Activated CD8-positive, alpha-beta memory T cell treated with anti-CD3 and anti-CD28 coated beads, Interleukin-2, amount 10 ng/mL, durations not matched to agents 7 days and 5 days (primary cell): ENCODE results near the gene SHPK. TPM values are rescaled to one million over a fixed set of nuclear protein-coding genes. Genes with fewer than 3 reads are reported as not detected.
A peak's percentile ranks its signal among the peaks of the same experiment; 100 is the strongest.

Experiments
- ATAC-seq: fragments of 150-1000 bp; cut with Tn5 transposase; one replicate; pipeline ENCODE4 v1.10.0; 2021; ENCODE audit warnings: moderate library complexity
- CTCF ChIA-PET: fragments of 350-600 bp; sonication (Branson Sonifier 250); formaldehyde crosslinking; loops from one replicate; lab custom pipeline; 2021; ENCODE audit warnings: antibody characterized with exemption; lab: Charles Lee
- DNase-seq: peaks from one replicate; pipeline ENCODE4 v3.0.0-alpha.2; 2020
- H3K27ac Mint-ChIP-seq: one replicate; pipeline ENCODE4 v1.8.0; 2021; ENCODE audit warnings: mild to moderate bottlenecking, mixed read lengths
- H3K27me3 Mint-ChIP-seq: one replicate; pipeline ENCODE4 v1.8.0; 2021; ENCODE audit warnings: mixed read lengths
- H3K36me3 Mint-ChIP-seq: one replicate; pipeline ENCODE4 v1.8.0; 2021; ENCODE audit warnings: mild to moderate bottlenecking, mixed read lengths
- H3K4me1 Mint-ChIP-seq: one replicate; pipeline ENCODE4 v1.8.0; 2021; ENCODE audit warnings: mixed read lengths
- H3K4me3 Mint-ChIP-seq: one replicate; pipeline ENCODE4 v1.8.0; 2021; ENCODE audit warnings: mild to moderate bottlenecking, moderate library complexity, mixed read lengths
- H3K9me3 Mint-ChIP-seq: one replicate; pipeline ENCODE4 v1.8.0; 2022; ENCODE audit warnings: low read depth, mixed read lengths
- total RNA-seq, 2 experiments: library from RNA; stranded (reverse); gene quantifications; one replicate each; pipeline ENCODE4 v1.2.3, GENCODE V29; 2021

Gene SHPK
- total RNA-seq, 2 experiments from 2014 or later, result 13.4 to 13.9 TPM

DNA sequence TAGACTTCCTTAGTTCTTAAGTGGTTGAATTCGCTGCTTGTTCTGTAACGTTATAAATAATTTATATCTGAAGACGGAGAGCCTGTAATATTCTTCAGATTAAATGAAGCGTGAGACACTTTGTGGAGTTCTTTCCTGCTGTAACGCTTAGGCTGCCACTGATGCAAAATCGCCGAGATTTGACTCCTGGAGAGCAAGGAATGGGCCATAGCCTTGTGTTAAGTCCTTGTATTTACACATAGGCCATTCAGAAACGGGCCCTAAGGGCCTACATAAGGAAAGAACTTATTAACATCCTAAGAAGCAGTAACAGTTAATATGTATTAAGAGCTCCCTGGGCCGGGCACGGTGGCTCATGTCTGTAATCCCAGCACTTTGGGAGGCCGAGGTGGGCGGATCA is 33.5 kb upstream of the SHPK start:
- no peak for ATAC-seq
- peaks cover 24% of the 10 kb centered on the region for H3K4me1 Mint-ChIP-seq
- no peak for DNase-seq
- H3K27ac Mint-ChIP-seq, result peak overlapping the region; percentile 91
- H3K9me3 Mint-ChIP-seq, result no peaks in the 10 kb centered on the region
- CTCF ChIA-PET, result interaction anchor here (0.9 kb wide), 1 partner anchor 54 kb away, joined by 3 read pairs; the partner anchor contains the start of gene HASPIN
- peaks cover 6% of the 10 kb centered on the region for H3K36me3 Mint-ChIP-seq
- no peaks in the 10 kb centered on the region for H3K27me3 Mint-ChIP-seq
- peak overlapping the region; percentile 95 for H3K4me3 Mint-ChIP-seq

DNA sequence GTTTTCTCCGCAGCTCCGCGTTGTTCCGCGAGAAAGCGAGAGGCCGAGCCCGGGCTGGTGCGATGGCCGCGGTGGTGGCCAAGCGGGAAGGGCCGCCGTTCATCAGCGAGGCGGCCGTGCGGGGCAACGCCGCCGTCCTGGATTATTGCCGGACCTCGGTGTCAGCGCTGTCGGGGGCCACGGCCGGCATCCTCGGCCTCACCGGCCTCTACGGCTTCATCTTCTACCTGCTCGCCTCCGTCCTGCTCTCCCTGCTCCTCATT is 33.0 kb upstream of the SHPK start:
- Mint-ChIP-seq H3K27me3 (no peaks in the 10 kb centered on the region), H3K27ac (peak overlapping the region; percentile 91), H3K36me3 (peaks cover 6% of the 10 kb centered on the region), H3K4me3 (peak overlapping the region; percentile 95), H3K9me3 (no peaks in the 10 kb centered on the region), H3K4me1 (peaks cover 24% of the 10 kb centered on the region)
- DNase-seq (no peak), ATAC-seq (no peak)
- CTCF ChIA-PET, result no interaction called here

DNA sequence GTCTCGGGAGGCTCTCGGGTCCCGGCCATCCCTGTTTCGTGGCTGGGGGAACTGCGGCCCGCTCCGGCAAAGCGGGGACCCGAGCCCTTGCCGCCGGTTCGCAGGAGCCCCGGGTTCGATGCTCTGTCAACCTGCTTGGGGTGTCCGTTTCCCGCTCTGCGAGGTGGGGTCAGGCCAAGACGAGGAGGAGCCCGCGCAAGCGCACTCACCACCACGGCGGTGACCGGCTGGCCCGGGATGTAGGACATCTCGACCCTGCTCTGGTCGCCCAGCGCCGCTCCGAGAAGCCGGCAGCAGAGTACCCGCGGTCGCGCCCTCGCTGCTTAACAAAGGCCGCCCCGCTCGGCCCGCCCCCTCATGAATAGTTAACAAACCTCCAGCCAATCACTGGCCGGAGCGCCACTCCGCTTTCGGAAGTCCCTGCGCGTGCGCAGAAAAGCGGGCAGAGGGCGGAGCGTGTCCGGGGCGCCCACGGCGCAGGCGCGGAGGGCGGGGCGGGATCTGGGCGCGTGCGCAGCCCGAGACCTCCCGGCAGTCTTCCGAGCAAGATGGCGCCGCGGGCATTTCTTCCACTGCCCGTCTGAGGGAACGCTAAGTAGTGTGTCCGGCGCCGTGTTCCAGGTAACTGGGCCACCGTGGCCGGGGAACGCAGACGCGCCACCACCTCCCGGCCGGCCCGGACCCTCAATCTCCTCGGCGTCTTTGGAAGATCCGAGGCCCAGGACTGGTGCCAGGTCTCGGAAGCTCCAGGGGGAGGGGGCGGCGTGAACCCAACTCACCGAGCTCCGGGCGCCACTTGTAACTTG is 32.4 kb upstream of the SHPK start, which contains the start of the genes EMC6 and TAX1BP3:
Gene EMC6 (plus strand): TSS at position 534 of the 806 bp plus-strand sequence. CDS start 335 bp downstream, outside the sequence.
Gene TAX1BP3 (minus strand): TSS at position 300 of the 806 bp plus-strand sequence. CDS start 52 bp downstream, at position 248.
- Mint-ChIP-seq H3K36me3 (peaks cover 6% of the 10 kb centered on the region), H3K4me3 (peak within 1 kb of the TSS; percentile 95), H3K27me3 (no peaks in the 10 kb centered on the region), H3K9me3 (no peaks in the 10 kb centered on the region), H3K4me1 (peaks cover 24% of the 10 kb centered on the region), H3K27ac (peak within 1 kb of the TSS; percentile 91)
- DNase-seq, result peak; percentile 99
- CTCF ChIA-PET, result no interaction called here
- ATAC-seq, result peak; percentile 96

DNA sequence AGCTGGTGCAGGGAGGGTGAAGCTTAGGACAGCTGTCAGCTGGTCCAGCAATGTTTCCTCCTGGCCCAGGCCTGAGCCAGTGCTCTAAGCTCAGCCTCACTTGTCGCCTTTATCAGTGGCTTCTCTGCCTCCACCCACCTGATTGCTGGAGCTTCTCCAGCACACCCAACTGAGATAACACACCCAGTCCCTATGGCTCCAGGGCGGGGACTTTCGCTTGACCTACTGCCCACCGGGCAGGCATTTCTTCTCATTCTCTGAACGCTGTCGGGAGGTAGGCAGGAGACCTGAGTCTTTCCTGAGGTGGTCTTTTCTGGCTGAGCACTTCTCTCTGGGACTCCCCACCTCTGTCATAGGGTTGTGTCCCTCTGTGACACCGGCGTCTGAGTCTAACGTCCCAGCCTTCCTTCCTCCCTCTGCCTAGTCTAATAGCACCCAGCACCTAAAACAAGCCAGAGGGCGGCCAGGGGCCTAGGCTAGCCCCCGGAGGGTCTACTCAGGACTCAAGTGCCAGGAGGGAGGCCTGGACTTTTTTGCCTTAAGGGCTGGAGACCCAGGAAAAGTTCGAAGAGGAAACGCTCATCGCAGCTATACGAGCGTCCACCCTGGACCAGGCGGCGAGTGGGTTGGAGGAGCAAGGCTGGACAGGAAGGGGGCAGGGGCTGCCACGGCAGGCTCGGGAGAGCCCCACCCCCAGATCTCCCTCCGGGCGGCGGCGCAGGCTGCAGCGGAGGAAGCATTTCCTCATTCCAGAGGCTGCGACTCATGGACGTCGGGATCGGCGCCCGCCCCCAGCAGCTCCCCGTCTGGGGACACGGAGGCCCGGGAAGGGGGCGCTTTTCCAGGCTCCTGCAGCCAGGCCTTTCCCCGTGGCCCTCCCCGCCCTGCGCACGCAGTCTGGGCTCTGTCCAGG is 31.6 kb upstream of the SHPK start:
- peaks cover 6% of the 10 kb centered on the region for H3K36me3 Mint-ChIP-seq
- peaks cover 24% of the 10 kb centered on the region for H3K4me1 Mint-ChIP-seq
- H3K27ac Mint-ChIP-seq, result peak overlapping the region; percentile 52
- ATAC-seq, result peak; percentile 1
- H3K27me3 Mint-ChIP-seq, result no peaks in the 10 kb centered on the region
- H3K4me3 Mint-ChIP-seq, result peak overlapping the region; percentile 95
- DNase-seq, result no peak
- CTCF ChIA-PET, result interaction anchor here (1.2 to 1.5 kb wide), 4 partner anchors 23 to 57 kb away, joined by 3 to 4 read pairs (median 3); no protein-coding TSS in a partner anchor
- no peaks in the 10 kb centered on the region for H3K9me3 Mint-ChIP-seq

DNA sequence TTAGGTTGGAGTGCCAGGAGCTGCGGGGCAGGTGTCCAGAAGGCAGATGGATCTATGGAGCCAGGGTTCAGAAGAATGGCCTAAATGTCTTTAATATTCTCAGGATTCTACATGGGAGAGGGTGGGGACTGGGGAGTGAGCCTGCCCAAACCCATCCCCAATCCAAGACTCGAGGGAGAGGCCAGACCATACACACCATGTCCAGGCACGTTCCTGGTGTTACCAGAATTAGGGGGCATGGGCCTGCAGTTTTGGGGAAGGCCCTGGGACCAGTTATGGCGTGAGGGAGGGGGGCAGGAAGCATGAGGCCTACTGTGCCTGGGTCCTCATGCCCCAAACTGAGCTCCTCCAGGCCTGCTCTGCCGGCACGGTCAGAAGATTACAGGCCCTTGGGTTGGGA is 30.5 kb upstream of the SHPK start:
- CTCF ChIA-PET, result interaction anchor here (1.2 to 1.5 kb wide), 5 partner anchors 22 to 72 kb away, joined by 3 to 4 read pairs (median 3); no protein-coding TSS in a partner anchor
- DNase-seq (no peak), ATAC-seq (no peak)
- Mint-ChIP-seq H3K4me3 (no peak overlapping the region), H3K4me1 (peaks cover 21% of the 10 kb centered on the region), H3K27ac (no peak overlapping the region), H3K9me3 (no peaks in the 10 kb centered on the region), H3K27me3 (no peaks in the 10 kb centered on the region), H3K36me3 (peaks cover under 1% of the 10 kb centered on the region)

DNA sequence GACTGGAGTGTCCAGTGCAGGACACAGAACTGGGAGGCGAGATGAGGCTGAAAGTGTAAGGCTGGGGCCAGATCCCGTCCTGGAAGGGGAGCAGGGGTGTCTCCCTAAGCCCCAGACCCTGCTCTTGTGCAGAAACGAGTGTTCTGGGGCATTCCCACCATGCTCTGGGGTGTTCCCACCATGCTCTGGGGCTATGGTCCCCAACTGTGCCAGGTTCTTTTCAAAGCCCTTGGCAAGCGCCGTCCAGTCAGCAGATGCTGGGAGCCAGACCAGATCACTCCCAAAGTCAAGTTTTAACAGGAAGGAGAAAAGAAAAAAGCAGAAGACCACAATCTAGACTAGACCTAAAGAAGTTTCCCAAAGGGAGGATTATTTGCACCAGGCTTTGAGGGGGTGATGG is 29.8 kb upstream of the SHPK start:
- CTCF ChIA-PET, result interaction anchor here (1.5 kb wide), 1 partner anchor 73 kb away, joined by 3 read pairs; no protein-coding TSS in a partner anchor
- Mint-ChIP-seq H3K4me1 (peaks cover 21% of the 10 kb centered on the region), H3K4me3 (no peak overlapping the region), H3K27ac (no peak overlapping the region), H3K36me3 (no peaks in the 10 kb centered on the region), H3K9me3 (no peaks in the 10 kb centered on the region), H3K27me3 (no peaks in the 10 kb centered on the region)
- no peak for ATAC-seq
- no peak for DNase-seq

DNA sequence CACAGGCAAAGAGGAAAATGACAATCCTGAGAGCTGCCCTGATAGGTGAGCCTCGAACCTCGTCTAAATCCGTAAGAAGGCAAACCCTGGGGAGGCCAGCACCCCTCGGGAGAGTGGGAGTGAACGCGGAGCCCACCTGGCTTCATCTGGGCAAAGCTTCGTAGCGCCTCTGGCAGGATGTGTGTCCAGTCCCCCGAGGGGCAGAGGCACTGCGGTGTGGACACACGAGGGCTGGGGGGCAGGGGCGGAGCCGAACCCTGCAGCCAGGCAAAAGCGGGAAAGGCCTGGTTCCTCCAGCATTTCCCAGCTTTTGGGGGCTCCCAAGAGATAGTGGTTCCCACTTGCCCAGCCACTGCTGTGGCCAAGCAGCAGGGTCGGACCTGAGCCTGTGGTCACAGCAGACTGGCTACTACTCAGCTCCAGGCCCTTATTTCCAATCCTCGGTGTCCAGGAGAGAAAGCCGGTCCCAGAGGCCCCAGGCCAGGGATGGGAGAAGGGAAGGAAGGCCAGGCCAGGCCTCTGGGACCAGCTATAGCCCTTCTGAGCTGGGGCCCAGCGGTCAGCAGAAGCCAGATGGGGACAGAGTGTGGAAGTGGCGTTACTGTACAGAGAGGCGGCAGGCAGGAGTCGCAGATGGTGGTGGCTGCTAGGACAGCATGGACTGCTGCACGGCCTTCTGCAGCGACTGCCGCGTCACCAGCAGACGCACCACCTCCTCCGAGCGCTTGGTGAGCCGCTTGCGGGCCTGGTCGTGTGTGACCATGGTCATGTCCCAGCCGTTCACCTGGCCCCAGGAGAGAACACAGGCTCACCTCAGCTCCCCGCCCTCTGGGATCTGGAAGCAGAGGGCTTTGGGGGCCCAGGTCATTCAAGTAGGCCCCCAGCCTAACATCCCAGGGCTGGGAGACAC is 27.3 kb upstream of the SHPK start:
- DNase-seq (no peak), ATAC-seq (no peak)
- no peak overlapping the region for H3K27ac Mint-ChIP-seq
- no peaks in the 10 kb centered on the region for H3K36me3 Mint-ChIP-seq
- CTCF ChIA-PET, result interaction anchor here (0.7 to 1.9 kb wide), 2 partner anchors 20 to 45 kb away, joined by 3 to 4 read pairs; no protein-coding TSS in a partner anchor
- no peaks in the 10 kb centered on the region for H3K27me3 Mint-ChIP-seq
- no peaks in the 10 kb centered on the region for H3K9me3 Mint-ChIP-seq
- H3K4me1 Mint-ChIP-seq, result peaks cover 10% of the 10 kb centered on the region
- no peak overlapping the region for H3K4me3 Mint-ChIP-seq

DNA sequence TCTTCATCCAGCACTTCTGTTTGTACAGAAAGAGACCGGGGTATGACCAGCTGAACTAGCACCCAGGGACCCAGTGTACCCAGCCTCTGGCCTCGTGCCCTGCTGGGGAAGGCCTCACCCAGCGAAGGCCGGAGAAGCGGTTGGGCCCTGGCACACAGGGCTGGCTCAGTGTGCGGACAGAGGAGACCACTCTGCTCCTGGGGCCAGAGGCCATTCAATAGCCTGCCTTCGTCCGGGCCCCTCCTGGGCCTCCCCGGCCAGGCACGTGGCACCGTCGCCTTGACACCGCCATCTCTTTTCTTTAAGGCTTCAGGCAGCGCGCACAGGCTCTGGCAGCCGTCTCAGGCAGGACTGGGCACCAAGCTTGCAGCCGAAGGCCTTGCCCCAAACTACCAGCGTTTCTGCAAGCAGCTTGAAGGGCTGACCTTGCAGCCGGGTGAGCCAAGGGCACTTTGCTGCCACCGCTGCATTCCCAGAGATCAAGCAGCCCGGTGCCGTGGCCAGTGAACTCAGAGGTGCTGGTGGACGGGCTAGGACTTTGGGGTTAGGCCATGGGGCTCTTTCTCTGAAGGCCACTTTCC is 24.4 kb upstream of the SHPK start:
- Mint-ChIP-seq H3K27me3 (no peaks in the 10 kb centered on the region), H3K36me3 (no peaks in the 10 kb centered on the region), H3K27ac (no peak overlapping the region), H3K4me1 (no peaks in the 10 kb centered on the region), H3K9me3 (no peaks in the 10 kb centered on the region), H3K4me3 (no peak overlapping the region)
- no peak for DNase-seq
- CTCF ChIA-PET, result no interaction called here
- ATAC-seq, result no peak

DNA sequence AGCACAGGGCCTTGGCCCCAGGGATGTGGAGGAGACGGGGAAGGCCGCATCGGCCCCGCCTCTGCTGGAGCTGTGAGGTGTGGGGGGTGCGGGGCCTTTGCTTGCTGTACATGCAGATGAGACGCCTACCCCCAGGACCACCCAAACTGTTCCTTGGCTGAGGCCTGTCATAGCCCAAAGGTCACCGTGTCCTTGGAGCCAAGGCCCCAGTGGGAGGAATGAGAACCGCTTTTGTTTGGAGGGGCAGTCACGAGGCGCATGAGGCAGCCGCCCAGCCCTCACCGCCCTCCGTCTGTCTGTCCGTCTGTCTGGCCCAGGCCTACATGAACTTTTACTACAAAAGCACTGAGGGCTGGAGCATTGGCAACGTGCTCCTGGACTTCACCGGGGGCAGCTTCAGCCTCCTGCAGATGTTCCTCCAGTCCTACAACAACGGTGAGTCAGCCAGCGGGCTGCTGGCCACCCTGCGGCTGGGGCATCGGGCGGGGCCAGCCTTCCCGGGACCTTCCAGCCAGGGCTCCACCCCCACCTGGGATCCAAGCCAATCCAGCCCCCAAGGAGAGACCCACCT is 23.6 kb upstream of the SHPK start:
- H3K9me3 Mint-ChIP-seq, result no peaks in the 10 kb centered on the region
- CTCF ChIA-PET, result interaction anchor here (1.6 kb wide), 1 partner anchor 78 kb away, joined by 4 read pairs; no protein-coding TSS in a partner anchor

DNA sequence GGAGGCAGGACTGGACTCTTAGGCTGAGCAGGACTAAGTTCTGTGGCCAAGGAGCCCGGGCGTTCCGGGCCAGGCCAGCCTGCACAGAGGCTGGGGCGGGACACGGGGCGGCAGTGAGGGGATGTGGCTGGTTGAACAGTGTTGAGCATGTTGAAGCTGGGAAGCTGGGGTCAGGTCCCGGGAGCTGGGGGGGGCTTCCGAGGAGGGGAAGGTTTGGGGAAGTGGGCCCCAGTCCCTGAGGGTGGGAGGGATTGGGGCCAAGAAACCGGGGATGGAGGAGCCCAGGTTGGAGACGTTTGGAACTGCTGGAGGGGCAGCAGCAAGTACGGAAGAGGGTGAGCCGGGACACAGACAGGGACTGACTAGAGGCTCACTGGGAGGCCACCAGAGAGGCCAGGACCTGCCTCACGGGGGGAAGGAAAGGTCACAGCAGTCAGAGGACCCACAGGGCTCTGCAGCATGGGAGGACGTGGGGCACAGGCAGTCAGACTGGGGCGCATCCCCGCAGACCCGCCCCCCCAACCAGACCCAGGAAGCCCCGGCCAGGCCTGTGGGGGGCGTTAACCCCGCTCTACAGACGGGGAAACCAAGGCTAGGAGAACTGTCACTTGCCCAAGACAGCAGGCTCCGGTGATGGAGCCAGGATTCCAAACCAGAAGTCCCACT is 22.9 kb upstream of the SHPK start:
- no peak overlapping the region for H3K27ac Mint-ChIP-seq
- H3K4me3 Mint-ChIP-seq, result no peak overlapping the region
- no peaks in the 10 kb centered on the region for H3K36me3 Mint-ChIP-seq
- DNase-seq (no peak), ATAC-seq (no peak)
- H3K4me1 Mint-ChIP-seq, result no peaks in the 10 kb centered on the region
- H3K27me3 Mint-ChIP-seq, result no peaks in the 10 kb centered on the region
- no peaks in the 10 kb centered on the region for H3K9me3 Mint-ChIP-seq
- CTCF ChIA-PET, result interaction anchor here (1.6 kb wide), 1 partner anchor 79 kb away, joined by 4 read pairs; no protein-coding TSS in a partner anchor

More for the DNA sequence above, 23.6 kb upstream of the SHPK start:
- DNase-seq, result no peak
- Mint-ChIP-seq H3K27ac (no peak overlapping the region), H3K27me3 (no peaks in the 10 kb centered on the region), H3K4me3 (no peak overlapping the region), H3K36me3 (no peaks in the 10 kb centered on the region), H3K4me1 (no peaks in the 10 kb centered on the region)
- no peak for ATAC-seq

DNA sequence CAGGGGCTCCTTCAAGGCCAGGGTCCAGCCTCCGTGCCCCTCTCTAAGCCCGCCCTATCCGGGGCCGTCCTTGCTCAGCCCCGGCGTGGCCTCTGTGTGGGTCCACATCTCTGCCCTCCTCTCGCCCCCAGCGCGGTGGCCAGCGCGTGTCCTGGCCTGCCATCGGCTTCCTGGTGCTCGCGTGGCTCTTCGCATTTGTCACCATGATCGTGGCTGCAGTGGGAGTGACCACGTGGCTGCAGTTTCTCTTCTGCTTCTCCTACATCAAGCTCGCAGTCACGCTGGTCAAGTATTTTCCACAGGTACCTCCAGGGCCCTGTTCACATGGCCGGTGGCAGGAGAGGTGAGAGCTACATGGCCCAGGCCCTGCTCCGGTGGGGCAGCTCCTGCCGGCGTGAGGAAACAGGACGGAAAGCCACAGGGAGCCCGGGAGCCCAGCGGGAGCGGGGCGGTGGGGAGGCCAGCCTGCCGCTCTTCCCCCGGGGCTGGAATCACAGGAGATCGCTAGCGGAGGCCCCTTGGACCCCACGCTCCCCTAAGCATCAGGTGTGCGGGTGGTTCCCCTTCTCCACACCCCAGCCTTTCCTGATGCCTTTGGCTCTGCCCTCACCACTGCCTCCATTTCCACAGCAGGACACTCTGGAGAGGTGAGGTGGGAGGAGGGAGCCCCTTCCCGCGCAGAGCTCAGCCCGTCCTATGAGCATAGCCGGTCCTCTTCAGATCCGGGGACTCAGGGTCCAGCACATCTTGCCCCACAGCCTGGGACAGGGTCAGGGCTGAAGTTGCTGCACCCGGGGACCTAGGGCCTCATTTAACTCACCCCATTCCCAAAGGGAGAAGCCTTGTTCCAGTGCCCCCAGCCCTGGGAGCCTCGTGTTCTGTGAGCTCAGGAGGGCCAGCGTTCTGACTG is 22.1 kb upstream of the SHPK start:
- H3K27me3 Mint-ChIP-seq, result no peaks in the 10 kb centered on the region
- no peaks in the 10 kb centered on the region for H3K9me3 Mint-ChIP-seq
- no peak overlapping the region for H3K27ac Mint-ChIP-seq
- H3K36me3 Mint-ChIP-seq, result no peaks in the 10 kb centered on the region
- ATAC-seq (no peak), DNase-seq (no peak)
- no peaks in the 10 kb centered on the region for H3K4me1 Mint-ChIP-seq
- CTCF ChIA-PET, result interaction anchor here (0.6 to 1.6 kb wide), 2 partner anchors 13 to 79 kb away, joined by 4 read pairs; no protein-coding TSS in a partner anchor
- no peak overlapping the region for H3K4me3 Mint-ChIP-seq
